ENCODE data around the gene VAMP5.
"Not testable (repeated sequence)": the region's sequence is repeated elsewhere in the genome, so short reads cannot be mapped to it uniquely, and the experiment has no call there.

DNA sequence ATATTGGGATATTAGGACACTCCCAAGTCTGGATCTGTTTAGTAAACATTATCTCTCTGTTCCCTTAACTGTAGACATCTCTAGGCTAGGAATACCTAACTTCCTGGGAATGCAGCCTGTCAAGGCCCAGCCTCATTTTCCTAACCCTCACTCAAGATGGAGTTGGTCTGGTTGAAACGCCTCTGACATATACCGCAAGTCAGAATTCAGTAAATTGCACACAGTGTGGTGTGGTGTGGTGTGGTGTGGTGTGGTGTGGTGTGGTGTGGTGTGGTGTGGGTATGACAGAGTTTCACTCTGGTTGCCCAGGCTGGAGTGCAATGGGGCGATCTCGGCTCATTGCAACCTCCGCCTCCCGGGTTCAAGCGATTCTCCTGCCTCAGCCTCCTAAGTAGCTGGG, 30.5 kb downstream of the VAMP5 start:
- not testable (repeated sequence) for TF ChIP-seq IRF4 (IDR thresholded peaks at IDR 0.05; ENCODE audit: low read depth, low read length); POLR2A (IDR thresholded peaks at IDR 0.05; ENCODE audit: low read depth, low read length); NFIC (IDR thresholded peaks at IDR 0.05; ENCODE audit: low read depth, low read length); YY1 (IDR thresholded peaks at IDR 0.05; ENCODE audit: low read depth, low read length); BCL11A (IDR thresholded peaks at IDR 0.05; ENCODE audit: low read depth, low read length); ETV6 (conservative IDR thresholded peaks at IDR 0.05 in 1 of 2, IDR thresholded peaks at IDR 0.05 in 1 of 2; ENCODE audit: borderline replicate concordance in 1 of 2, low read depth in 1 of 2); HCFC1 (IDR thresholded peaks at IDR 0.05; ENCODE audit: low read length)
- TF ChIP-seq, protein P1, sequence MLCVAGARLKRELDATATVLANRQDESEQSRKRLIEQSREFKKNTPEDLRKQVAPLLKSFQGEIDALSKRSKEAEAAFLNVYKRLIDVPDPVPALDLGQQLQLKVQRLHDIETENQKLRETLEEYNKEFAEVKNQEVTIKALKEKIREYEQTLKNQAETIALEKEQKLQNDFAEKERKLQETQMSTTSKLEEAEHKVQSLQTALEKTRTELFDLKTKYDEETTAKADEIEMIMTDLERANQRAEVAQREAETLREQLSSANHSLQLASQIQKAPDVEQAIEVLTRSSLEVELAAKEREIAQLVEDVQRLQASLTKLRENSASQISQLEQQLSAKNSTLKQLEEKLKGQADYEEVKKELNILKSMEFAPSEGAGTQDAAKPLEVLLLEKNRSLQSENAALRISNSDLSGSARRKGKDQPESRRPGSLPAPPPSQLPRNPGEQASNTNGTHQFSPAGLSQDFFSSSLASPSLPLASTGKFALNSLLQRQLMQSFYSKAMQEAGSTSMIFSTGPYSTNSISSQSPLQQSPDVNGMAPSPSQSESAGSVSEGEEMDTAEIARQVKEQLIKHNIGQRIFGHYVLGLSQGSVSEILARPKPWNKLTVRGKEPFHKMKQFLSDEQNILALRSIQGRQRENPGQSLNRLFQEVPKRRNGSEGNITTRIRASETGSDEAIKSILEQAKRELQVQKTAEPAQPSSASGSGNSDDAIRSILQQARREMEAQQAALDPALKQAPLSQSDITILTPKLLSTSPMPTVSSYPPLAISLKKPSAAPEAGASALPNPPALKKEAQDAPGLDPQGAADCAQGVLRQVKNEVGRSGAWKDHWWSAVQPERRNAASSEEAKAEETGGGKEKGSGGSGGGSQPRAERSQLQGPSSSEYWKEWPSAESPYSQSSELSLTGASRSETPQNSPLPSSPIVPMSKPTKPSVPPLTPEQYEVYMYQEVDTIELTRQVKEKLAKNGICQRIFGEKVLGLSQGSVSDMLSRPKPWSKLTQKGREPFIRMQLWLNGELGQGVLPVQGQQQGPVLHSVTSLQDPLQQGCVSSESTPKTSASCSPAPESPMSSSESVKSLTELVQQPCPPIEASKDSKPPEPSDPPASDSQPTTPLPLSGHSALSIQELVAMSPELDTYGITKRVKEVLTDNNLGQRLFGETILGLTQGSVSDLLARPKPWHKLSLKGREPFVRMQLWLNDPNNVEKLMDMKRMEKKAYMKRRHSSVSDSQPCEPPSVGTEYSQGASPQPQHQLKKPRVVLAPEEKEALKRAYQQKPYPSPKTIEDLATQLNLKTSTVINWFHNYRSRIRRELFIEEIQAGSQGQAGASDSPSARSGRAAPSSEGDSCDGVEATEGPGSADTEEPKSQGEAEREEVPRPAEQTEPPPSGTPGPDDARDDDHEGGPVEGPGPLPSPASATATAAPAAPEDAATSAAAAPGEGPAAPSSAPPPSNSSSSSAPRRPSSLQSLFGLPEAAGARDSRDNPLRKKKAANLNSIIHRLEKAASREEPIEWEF (IDR thresholded peaks at IDR 0.05; ENCODE audit: insufficient replicate concordance, low read depth, low read length): not testable (repeated sequence)
- TF ChIP-seq, protein P2, sequence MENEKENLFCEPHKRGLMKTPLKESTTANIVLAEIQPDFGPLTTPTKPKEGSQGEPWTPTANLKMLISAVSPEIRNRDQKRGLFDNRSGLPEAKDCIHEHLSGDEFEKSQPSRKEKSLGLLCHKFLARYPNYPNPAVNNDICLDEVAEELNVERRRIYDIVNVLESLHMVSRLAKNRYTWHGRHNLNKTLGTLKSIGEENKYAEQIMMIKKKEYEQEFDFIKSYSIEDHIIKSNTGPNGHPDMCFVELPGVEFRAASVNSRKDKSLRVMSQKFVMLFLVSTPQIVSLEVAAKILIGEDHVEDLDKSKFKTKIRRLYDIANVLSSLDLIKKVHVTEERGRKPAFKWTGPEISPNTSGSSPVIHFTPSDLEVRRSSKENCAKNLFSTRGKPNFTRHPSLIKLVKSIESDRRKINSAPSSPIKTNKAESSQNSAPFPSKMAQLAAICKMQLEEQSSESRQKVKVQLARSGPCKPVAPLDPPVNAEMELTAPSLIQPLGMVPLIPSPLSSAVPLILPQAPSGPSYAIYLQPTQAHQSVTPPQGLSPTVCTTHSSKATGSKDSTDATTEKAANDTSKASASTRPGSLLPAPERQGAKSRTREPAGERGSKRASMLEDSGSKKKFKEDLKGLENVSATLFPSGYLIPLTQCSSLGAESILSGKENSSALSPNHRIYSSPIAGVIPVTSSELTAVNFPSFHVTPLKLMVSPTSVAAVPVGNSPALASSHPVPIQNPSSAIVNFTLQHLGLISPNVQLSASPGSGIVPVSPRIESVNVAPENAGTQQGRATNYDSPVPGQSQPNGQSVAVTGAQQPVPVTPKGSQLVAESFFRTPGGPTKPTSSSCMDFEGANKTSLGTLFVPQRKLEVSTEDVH (IDR thresholded peaks at IDR 0.05; ENCODE audit: low read depth, partially characterized antibody): not testable (repeated sequence)

Data from GM12878 (cell line).